NCI-H2171 (cell line): Measurements from ENCODE around the gene KREMEN2.

Source experiments
- DNase-seq: peaks from one replicate; lab custom pipeline; 2025; lab: John Stamatoyannopoulos, UW

Gene KREMEN2

DNA sequence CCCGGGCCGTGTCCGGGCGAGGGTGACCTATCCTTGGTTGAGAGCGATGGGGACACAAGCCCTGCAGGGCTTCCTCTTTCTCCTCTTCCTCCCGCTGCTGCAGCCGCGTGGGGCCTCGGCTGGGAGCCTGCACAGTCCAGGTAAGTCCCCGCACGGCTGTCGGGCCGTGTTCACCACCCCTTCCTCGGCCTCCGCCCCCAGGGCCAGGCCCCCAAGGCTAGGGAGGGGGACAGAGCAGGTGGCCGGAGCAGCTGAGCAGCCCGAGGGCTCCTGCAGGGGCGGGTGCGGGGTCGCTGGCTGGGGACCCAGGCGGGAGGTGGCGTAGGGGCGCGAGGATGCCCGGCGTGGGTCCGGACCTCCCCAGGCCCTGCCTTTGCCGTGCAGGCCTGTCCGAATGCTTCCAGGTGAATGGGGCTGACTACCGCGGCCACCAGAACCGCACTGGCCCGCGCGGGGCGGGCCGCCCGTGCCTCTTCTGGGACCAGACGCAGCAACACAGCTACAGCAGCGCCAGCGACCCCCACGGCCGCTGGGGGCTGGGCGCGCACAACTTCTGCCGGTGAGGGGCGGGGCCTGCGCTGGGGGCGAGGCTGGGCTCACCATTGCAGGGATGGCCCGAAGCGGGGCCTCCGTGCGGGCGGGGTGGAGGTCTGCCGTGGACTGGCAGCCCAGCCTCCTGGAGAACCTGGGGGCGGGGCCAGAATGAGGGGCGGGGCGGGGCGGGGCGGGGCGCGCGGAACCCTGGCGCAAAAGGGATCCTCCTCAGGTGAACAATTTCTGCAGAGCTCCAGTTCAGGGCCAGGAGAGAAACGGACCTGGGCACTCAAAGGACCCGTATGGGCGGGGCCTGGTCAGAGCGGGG lies 631 bp downstream of the KREMEN2 start:
- DNase-seq: peak; percentile 86

DNA sequence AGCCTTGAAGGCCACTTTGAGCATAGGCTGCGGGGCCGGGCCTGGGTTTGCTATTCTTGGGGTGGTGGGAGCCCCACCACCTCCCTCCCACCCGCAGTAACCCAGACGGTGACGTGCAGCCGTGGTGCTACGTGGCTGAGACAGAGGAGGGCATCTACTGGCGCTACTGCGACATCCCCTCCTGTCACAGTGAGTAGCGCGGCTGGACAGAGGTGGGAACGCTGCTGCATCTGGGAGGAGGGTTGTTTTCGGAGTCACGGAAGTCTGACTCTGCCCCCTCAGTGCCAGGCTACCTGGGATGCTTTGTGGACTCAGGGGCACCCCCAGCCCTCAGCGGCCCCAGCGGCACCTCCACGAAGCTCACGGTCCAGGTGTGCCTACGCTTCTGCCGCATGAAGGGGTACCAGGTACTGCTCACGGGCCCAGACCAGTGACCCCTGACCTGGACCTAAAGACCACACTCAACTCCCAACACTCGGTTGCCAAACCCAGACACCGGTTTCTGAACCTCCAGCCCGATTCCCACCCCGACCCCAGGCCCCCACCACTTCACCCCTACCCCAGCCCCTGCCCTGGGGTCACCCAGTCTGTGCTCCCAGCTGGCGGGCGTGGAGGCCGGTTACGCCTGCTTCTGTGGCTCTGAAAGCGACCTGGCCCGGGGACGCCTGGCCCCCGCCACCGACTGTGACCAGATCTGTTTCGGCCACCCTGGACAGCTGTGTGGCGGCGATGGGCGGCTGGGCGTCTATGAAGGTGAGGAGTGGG lies 2.1 kb downstream of the KREMEN2 start:
- no peak for DNase-seq

DNA sequence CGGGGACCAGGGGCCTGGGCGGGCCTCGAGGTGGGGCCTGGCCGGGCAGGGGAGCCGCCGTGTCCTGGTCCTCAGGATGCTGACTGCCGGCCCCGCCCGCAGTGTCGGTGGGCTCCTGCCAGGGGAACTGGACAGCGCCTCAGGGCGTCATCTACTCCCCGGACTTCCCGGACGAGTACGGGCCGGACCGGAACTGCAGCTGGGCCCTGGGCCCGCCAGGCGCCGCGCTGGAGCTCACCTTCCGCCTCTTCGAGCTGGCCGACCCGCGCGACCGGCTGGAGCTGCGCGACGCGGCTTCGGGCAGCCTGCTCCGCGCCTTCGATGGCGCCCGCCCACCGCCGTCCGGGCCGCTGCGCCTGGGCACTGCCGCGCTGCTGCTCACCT lies 2.7 kb downstream of the KREMEN2 start:
- no peak for DNase-seq

DNA sequence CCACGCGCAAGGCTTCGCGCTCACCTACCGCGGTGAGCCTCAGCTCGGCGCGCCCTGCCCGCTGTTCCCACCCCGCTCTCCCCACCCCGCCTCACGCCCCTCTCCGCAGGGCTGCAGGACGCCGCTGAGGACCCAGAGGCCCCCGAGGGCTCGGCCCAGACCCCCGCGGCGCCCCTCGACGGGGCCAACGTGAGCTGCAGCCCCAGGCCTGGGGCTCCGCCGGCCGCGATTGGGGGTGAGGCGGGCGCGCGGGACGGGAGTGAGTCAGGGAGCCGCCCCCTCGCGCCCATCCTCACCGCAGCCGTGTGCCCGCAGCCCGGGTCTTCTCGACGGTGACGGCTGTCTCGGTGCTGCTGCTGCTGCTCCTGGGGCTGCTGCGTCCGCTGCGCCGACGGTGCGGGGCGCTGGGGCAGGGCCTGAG lies 3.1 kb downstream of the KREMEN2 start:
- no peak for DNase-seq

DNA sequence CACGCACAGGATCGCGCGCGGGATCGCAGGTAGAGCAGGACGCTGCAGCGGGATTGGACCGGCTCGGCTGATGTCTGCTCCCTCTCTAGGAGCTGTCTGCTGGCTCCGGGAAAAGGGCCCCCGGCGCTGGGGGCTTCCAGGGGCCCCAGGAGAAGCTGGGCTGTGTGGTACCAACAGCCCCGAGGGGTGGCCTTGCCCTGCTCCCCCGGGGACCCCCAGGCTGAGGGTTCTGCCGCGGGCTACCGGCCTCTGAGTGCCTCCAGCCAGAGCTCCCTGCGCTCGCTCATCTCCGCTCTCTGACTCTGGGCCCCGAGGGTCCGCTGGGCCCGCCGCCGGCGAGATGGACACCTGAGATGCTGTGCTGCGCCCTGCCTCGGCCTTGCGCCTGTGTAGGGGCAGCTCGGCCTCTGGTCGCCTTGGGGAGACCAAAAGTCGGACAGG lies 3.7 kb downstream of the KREMEN2 start:
- DNase-seq: no peak

DNA sequence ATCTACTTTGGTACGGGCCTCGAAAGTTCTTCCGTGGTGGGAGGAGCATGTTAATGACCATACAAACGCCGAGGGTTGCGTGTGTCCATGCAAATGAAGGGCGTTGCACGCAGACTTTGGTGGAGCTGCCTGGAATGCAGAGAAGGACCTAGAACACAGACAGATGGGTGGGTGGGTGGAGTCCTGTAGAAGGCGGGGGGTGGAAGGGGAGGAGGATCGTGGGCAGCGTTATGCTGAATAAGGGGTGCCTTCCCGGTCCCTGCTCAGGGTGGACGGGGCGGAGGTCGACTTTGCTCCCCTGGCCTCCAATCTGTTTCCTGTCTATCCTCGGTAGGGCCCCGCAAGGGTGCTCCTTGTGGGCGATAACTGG lies 4.3 kb downstream of the KREMEN2 start:
- DNase-seq: peak; percentile 32

DNA sequence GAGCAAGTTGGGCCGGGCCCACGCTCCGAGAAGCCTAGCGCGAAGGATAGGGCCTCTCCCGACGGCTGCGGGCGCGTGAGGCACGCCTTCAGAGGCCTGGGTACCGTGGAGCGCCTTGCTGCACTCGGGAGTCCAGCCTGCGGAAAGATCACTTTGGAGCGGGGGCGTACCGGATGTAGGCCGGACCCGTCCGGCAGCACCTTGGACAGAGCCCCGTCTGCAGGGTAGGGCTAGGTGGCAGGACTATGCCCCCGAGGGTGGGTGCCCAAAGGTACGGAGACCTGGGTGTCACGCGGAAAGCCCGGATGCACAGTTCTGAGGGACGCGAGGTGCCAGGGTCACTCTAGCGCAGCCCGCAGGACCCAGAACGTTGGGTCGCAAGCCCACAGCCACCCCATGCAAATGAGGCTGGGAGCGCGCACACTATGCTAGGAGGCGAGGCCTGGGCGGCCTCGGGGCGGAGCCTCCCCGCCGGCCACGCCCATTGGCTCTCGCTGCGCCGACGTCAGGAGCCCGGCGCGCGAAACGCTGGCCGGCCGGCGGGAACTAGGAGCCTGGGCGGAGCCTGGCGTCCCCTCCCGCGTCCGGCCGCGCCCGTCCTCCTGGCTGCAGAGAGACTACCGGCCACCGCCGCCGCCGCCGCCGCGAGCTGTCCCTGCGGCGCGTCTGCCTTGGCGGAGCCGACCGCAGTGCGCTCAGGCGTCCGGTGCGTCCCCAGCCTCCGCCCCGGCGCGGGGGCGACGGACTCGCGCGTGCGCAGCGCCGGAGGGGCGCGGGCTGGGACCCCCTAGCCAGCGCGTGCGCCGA lies 4.9 kb downstream of the KREMEN2 start, which contains the start of gene PAQR4:
Gene PAQR4, plus strand, starts transcription at position 611 of the 807 bp plus-strand sequence. CDS start 327 bp downstream, outside the sequence.
- peak; percentile 87 for DNase-seq

DNA sequence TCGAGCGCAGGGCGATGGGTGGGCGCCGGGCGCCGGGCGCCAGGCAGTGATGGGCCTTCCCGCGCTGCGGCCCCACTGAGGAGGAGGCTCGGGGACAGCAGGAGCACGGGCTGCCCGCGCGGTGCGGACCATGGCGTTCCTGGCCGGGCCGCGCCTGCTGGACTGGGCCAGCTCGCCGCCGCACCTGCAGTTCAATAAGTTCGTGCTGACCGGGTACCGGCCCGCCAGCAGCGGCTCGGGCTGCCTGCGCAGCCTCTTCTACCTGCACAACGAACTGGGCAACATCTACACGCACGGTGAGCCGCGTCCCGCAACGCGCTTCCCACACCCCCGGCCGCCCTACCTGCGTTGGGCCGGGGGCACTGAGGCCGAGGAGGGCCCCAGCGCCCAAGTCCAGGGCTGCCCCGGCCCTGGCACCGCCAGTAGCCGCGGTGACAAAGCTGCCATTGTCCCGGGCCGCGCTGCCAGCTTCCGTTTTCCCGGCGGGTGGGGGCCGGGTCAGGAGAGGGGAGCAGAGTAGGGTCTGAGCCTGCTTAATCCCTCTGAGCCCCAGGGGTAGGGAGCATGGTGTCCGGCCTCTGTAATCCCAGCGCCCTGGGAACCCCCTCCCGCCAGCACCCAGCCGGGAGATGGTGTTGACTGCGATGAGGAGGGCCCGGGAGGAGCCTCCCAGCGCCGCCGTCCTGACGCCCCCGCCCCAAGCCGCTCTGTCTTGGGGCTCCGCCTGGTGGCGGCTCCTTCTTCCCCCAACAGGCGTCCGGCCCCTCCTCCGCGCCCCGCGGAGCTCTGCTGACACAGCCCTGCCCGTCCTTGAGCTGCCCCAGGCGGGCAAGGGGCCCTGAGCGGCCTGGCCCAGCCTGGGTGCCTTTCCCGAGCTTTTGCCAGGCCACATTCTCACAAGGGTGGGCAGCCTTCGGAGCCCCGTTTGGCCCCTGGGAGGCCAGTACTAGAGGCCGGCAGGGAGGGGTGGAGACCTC lies 5.8 kb downstream of the KREMEN2 start:
- DNase-seq: peak; percentile 56

DNA sequence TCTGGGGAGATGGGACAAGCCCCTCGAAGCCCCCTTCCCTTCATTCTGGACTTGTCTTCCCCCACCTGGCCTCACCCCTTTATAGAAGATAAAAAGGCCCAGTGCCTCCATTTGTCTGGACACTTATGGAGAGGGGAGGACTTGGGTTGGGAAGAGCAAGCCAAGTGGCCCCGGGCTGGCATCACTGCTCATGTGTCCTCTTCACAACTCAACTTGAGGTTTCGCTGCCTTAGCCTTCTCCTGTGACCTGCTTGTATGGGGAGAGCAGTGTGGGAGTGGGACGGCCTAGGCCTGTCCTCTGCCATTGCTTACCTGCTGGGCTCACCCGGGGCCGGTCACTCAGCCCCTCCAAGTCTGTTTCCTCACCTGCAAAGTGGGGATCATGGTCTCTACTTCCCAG lies 6.5 kb downstream of the KREMEN2 start:
- no peak for DNase-seq

DNA sequence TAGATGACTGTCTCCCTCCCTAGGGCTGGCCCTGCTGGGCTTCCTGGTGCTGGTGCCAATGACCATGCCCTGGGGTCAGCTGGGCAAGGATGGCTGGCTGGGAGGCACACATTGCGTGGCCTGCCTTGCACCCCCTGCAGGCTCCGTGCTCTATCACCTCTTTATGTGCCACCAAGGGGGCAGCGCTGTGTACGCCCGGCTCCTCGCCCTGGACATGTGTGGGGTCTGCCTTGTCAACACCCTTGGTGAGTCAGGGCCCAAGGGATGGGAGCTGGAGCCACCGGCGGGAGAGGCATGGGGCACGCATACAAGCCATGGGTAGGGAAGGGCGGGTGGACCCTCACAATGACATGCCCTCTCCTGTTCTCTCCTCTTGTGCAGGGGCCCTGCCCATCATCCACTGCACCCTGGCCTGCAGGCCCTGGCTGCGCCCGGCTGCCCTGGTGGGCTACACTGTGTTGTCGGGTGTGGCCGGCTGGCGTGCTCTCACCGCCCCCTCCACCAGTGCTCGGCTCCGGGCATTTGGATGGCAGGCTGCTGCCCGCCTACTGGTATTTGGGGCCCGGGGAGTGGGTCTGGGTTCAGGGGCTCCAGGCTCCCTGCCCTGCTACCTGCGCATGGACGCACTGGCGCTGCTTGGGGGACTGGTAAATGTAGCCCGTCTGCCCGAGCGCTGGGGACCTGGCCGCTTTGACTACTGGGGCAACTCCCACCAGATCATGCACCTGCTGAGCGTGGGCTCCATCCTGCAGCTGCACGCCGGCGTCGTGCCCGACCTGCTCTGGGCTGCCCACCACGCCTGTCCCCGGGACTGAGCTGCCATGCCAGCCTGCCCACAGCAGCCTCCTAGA lies 7.3 kb downstream of the KREMEN2 start:
- DNase-seq: no peak

DNA sequence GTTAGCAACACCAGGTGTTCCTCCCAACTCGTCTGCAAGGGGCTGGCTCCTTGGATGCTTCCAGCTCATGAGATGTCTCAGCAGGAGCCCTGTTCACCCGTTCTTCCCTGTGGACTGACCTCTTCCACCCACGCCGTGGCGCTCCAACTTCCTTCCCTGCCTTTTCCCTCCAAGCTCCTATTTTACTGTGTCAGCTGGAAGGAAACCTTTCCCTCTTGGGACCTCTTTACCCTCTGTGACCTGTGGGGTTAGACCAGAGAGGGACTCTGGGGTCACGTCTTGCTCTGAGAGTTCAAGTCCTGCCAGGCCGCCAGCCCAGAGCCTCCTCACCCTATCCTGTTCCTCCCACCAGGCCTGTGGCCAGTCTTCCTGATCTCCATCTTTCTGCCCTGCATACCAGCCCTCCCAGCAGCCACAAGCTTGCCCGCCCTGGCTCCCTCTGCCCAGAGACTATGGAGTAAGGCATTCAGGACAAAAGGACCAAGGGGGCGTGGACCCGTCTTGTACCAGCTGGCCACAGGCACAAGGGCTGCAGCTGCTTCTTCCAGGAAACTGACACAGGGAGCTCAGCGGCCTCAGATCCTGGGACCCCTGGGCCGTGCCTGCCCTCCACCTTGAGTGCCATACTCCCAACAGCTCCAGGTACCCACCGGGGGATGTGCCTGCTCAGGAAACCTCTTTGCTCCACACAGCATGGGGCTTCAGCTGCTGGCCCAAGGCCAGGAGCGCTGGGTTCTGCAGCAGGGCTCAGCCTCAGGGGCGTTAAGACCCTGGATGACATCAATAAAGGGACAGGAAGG lies 8.1 kb downstream of the KREMEN2 start:
- DNase-seq: no peak

DNA sequence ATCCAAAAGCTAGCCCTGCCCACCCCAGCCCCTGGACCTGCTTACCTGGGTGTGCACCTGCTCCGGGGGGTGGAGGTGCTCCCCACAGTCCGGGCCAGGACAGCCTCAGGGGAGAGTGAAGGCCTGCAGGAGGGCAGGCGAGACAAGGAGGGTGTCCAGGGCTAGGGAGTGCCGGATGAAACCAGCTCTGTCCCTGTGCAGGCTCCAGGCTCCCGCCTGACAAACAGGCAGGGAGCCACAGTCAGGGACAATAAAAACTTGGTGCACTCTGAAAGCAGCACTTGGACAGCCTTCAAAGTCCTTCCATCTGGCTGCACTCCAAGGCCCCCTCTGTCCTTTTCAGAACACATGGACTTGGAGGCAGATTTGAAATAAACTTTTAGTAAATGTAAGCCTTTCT lies 9.0 kb downstream of the KREMEN2 start:
- DNase-seq: no peak

DNA sequence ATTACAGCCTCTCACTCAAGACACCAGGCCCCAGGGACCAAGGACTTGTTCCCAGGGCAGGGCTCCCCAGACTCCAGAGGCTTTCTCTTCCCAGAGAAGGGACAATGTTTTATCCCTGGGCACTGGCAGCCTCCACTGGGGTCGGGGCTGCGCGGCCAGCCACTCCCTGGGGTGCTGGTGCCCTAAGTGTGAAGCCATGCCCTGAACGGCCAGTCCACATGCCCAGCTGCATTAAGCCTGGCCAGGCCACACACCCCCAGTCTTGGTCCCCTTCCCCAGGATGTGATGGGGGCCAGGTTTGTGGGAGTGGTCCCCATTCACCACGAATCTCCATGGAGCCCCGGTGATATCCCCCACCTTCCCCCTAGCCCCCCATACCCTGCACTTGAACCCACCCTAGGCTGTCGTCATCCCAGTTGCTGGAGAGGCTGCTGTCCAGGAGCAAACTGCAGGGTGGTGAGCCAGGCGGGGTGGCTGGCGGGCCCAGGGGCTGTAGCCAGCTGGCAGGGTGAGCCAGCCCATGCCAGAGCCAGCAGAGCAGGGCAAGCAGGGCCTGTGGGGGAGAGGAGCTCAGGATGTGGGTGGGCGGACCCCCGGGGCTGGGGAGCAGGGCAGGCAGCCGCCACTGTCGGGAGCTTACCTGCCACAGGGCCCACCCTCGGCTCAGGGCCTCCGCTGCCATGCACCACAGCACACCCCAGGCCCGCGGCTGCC lies 9.7 kb downstream of the KREMEN2 start:
- no peak for DNase-seq

DNA sequence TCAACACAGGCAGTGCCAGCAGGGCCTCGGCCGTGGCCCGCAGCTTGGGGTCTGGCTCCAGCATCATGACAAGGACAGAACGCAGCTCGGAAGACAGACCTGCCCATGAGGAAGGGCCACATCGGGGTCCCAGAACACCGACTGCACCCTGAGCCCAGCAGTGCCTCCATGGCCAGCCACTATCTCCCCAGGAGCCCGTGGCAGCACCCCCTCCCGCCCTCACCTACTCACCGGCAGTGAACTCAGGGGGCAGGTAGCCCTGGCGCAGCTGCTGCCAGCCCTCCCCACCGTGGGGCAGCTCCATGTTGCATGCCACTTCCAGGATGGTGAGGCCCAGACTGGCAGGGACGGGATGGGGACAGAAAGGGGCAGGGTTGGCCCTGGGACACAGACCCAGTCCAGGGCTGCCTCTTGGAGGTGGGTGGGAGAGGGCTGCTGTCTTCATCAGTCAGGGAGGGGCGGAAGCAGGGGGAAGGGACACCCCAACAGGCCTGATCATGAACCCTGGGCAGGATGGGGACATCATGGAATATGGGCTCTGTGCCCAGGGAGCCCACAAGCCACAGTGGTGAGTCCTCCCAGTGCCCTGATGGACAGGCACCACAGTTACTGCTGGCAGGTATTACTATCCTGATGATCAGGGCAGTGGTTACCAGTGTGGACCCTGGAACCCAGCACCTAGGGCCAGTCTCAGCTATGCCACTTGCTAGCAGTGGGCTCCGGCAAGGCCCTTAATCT lies 10.4 kb downstream of the KREMEN2 start:
- no peak for DNase-seq

DNA sequence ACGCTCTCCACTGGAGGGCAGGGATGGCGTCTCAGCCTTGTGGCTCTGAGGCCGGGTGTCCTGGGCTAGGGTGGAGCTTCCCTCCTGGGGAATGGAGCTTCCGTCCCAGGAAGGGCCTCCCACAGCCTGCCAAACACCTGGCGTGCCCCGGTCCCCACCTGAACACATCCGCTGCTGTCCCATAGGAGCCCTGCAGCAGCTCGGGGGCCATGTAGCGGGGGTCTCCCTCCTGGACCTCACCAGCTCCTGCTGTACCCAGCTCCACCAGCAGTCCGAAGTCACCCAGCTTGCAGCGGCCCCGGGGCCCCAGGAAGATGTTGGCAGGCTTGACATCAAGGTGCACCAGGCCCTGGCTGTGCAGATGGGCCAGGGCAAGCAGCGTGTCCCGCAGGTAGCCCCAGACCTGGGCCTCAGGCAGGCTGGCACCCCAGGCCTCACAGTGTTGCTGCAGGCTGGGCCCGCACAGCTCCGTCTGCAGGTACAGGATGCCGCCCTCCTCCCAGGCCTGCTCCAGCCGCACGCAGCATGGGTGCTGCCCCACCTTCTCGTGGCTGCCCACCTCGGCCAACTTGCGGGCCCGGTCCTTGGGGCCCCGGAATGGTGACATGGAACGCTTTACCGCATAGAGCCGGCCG lies 11.2 kb downstream of the KREMEN2 start:
- DNase-seq: no peak

DNA sequence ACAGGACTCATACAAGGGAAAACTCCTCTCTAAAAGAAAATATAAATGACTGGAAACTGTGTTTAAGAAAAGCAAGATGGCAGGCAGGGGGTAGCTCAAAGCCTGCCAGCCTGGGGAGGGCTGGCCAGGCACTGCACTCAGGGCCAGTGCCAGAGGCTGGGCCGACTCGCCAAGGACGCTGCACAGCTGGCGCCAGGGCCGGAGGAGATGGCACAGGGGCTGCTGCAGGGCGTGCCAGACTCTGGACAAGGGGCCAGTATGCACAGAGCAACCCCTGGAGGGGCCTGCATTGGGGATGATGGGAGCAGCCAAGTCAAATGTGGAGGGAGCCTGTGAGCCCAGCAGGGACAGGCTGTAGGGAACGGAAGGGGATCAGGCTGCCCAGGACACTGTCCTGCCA lies 12.1 kb downstream of the KREMEN2 start:
- DNase-seq: no peak

DNA sequence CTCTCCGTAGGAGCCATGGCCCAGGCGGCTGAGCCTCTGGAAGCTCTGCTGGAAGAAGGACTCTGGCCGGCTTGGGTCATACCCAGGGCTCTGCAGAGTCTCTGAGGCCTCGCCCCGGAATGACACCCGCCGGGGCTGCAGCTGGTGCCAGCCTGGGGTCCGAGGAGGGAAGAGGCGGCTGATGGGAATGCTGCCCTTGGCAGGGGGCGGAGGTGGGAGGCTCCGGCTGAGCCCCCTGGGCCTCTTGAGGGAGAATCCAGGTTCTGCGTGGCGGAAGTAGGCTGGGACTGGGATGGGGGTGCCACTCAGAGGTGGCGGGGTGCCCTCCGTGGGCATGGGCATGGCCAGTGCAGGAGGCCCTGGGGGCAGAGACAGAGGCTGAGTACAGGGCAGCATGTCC lies 12.6 kb downstream of the KREMEN2 start:
- no peak for DNase-seq

DNA sequence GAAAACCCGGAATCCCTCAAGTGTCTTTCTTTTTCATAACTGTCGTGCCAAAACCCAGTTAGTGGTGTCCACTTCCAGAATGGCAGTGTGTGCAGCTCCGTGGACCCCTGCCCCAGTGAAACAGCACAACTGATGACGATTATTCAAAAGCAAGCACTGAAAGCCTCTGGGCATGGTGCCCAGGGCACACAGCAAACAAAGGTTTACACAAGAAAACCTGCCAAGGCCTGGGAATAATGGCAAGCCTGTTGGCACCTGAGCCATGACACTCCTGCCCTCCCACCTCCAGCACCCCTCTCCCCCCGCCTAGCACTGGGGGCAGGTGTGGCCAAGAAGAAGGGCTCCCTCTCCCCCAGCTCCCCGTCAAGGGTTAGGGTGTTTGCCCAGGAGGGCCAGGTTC lies 13.4 kb downstream of the KREMEN2 start:
- DNase-seq: no peak
